ENCODE measurements around the gene FMC1.
"Not testable (repeated sequence)": the region's sequence is repeated elsewhere in the genome, so short reads cannot be mapped to it uniquely, and the experiment has no call there.

The FMC1 gene, protein sequence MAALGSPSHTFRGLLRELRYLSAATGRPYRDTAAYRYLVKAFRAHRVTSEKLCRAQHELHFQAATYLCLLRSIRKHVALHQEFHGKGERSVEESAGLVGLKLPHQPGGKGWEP

DNA sequence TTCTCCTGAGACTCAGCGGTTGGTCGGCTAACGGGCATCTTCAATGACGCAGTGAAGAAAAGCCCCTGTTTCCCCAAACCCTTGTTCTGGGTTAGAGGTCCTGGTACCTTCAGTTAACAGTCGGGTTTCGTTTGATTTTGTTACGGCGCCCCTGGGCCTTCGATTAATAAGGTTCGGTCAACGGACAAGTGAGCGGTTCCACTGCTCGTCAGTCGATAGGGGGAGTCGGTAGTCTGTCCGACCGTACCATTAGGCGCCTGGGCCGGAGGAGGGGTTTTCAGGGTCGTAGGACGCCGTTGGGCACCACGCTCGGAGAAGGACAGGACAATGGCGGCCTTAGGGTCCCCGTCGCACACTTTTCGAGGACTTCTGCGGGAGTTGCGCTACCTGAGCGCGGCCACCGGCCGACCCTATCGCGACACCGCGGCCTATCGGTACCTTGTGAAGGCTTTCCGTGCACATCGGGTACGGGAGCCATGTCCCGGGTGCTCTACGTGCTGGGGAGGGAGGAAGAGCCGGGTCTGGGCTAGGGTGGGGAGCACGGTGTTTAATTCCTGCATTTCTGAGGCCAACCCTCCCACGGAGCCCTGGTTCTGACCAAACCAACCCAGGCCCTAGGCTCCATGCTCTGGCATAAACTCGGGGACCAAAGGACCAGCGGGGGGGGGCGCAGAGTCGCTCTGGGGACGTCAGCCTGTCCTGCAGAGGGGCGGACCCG, at the start of gene FMC1:
FMC1 (plus strand) TSS at position 280 of the 718 bp plus-strand sequence; CDS start at position 328, 48 bp downstream.
- DNase-seq, result peak; percentile 40 to 97 (median 92)

DNA sequence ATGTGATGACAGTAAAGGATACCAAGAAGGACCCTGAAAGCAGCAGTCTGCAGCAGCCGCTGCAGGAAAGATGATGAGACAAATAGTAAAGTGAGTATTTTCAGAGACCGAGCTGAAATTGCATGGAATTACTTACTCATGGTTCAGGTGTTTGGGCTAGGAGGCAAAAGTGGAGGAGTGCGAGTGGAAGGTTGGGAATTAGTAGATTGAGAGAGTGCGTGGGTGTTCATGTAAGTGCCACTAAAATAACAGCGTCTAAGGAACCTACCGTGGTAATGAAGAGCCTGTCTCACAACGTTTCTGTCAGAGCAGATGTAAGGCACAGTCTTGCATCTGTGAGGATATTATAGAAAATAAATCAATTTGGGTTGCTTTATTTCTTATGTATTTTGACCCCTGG, 48.3 kb upstream of the FMC1 start:
- peak in 6 of 56 donors; percentile 2 to 26 (median 12) for DNase-seq

DNA sequence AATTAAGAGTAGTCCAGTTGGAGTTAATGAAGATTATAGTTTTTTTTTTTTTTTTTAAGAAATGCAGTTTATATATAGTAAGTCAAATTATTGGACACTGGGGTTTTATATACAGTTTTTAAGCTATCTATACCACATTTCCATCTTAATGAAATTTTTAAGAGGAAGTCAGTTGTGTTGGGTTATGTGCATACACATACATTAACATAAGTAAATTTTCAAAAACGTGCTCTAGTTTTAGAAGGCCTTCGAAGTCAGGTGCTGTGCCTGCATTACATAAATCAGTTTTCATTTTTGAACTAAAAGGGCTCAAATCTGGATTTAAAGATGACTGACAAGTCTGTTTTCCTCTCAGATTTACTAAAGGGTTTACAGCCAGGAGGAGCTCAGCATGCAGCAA, 47.6 kb upstream of the FMC1 start:
- no peak for DNase-seq

DNA sequence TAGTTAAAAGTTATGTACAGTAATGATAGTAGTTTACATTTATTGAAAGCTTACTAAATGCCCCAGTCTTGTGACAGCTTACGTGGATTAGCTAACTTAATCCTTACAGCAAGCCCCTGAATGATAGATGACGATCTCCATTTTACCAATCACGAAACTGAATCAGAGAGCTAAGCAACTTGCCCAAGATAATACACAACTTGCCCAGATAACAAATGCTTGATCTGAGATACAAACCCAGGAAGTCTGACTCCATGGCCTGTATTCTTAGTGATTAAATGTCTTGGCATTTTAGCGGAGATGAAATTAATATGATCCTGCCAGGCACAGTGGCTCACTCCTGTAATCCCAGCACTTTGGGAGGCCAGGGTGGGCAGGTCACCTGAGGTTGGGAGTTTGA, 46.9 kb upstream of the FMC1 start:
- no peak for DNase-seq

DNA sequence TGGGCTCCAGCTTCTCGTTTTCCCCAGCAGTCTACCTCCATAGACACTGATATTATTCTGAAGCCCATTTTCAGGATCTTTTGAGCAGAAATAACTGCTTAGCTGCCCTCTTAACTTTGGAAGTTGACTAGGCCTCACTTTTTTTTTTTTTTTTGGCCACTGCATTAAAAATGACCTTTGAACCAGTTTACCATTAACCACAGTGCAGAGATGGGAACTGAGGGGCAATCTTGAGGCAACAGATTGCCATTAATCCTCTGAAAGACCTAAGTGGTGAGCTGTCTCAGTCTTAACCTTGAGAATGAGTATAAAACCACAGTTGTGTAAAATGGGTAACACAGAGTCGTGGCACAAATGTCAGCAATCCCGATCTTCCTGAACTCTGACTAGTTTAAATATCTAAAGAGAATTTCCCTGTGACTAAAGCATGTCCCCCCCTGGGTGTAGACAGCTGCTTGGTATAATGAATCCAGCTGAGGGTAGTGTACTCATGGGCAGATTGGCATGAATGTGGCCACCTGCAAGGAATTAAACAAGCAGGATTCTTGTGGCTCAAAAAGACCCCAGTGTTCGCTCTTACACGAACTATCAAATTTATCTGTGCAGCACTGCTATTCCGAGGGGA, 46.1 kb upstream of the FMC1 start:
- no peak for DNase-seq

DNA sequence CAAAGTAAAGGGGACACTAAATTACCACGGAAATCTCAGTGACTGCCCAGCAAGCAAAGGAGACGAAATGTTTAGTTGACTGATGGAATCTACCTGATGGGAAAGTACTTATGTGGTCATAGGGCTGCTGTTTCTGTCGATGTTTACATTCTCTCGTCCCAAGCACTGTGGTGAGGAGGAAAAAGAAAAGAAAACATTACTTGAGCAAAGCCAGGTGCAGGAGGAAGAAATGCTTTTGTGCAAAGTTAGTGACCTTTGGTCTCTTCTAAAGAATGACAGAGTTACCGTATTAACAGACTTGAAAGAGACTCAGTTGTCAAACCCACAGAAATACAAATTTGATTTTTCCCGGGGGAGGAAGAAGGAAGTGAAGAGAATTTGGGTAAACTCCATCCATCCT, 43.3 kb upstream of the FMC1 start:
- DNase-seq, result no peak

DNA sequence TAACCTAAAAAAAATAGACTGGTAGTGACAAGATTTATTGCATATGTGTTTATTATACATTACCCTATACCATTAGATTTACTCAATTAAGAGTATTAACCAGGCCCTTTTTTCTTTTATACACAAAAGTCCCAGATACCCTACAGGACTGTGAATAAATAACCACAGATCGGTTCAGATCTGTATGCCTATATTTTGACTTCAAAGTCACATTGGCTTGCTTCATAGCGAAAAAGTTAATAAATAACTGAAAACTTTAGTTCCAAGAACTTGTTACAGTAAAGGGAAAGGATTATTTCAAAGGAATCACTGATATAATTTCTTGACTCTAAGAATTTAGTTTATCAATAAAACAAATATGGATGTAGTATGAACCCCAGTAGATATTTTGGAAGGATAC, 41.8 kb upstream of the FMC1 start:
- DNase-seq, result no peak

DNA sequence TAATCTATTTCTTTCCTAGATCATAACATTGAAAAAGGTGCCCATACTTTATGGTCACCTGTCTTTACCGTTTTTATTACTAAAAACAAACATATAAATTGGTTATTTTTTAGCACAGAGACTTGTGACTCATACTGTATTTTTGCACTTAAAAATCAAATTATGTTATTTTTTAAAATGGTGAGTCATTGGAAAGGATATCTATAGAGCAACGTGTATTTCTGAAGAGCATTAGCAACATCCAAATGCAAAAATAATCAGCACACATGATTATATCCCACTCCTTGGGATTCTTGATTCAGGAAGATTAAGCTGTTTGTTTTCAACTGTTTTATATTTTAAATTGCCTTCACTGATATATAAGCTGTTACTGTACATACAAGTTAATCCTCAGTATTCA, 40.7 kb upstream of the FMC1 start:
- DNase-seq, result no peak

DNA sequence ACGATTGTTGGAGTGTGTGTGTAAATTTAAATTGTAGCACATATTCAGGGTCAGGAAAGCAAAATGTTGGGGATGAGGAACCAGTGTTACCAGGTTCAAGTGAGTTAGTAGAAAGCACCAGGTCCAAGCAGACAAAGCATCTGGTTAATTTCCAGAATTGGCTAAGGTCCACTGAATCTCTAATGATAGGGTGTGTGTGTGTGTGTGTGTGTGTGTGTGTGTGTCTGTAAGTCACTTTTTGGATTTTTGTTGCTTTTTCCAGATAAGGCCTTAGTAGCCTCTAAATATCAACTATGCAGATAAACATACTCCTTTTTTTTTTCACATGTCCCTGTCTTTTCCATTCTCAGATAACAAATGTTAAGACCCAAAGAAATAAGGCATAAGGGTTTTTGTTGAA, 36.6 kb upstream of the FMC1 start:
- no peak for DNase-seq

DNA sequence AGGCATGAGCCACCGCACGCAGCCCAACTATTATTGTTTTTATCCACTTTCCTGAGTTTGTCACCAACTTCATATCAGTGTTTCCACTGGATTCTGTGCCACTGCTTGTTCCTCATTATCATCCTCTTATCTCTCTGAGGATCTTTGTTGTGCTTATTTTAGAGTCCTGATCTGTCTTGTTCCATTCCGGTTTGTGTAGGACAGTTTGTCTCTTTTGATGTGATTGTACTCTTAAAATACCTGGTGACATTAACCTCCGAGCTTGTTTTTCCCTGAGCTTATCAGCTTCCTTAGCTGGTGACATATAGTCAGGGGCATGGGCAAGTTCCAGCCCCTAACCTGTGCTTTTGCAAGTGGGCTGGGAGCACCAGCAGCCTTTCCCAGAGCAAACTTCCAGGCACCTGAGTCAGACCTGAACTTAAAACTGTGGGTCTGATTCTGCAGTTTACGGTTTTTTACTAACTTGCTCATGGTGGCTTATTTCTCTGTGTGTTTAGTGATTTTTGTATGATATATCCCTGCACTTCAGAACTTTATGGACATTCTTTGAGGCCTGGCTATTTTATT, 23.1 kb upstream of the FMC1 start:
- no peak for DNase-seq

DNA sequence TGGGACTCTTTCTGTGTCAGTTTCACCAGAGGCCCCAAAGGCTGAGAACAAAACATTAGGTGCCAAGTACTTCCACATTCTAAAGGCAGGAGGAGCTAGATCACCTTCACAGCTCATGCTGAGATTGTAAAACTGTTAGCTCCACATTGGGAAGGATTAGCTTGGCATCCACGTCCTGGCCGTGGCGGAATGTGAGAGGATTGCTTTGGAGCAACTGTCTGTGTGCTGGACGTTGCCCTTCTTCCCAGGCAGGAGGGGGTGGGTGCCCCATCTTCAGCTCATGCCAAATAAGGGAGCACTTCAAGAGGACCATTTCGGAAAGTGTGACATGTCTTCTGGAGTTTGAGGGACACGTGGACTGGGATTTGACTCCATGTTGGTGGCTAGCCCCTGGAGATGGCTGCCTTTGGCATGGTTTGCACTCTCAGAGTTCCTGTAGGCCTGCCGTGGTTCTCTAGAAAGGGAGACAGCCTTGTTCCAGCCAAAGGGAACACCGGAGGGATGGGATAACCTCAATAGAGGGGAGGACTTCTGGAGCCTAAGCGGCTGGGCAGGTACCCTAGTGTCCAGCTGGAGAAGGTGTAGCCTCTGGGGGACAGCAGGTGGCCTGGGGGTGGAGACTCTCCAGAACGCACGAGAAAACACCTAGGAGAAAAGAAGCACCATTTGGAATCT, 19.9 kb upstream of the FMC1 start:
- DNase-seq, result no peak

DNA sequence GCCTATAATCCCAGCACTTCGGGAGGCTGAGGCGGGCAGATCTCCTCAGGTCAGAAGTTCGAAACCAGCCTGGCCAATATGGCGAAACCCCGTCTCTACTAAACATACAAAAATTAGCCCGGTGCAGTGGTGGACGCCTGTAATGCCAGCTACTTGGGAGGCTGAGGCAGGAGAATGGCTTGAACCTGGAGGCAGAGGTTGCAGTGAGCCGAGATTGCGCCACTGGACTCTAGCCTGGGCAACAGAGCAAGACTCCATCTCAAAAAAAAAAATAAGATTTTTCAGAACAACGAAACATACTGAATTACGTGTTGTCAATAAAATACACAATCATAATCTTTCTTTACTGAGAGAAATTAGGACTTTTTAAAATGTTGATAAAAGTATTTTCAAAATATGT, 16.4 kb upstream of the FMC1 start:
- DNase-seq, result not testable (repeated sequence)

DNA sequence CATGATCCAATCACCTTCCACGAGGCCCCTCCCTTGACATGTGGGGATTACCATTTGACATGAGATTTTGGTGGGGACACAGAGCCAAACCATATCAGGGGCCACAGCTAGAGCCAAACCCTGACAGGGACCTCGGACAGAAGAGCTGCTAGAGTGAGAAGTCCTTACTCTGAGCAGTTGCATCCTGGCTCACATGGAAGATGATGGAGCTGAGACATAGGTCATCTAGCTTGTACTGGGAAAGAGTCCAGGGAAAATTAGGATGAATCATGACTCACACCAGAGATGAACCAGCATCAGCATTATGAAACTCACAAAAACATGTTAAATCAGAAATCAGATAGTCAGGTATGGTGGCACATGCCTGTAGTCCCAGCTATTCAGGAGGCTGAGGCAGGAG, 12.8 kb upstream of the FMC1 start:
- no peak for DNase-seq

DNA sequence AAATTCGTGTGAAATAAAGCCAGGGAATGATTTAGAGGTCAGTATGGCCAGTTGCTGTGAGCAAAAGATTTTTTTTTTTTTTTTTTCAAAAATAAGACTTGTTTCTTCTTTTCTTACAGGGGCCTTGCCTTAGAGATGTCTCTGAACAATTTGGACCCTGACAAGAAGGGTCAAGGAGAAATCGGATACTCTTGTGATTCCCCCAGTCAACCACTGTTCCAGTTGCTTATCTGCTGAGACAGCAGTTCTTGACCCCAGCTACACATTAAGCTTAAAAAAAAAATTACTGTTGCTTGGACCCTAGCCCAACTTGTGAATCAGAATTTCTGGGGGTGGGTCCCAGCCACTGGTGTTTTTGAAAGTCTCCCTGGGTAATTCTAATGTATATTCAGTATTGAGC, 12.0 kb upstream of the FMC1 start:
- no peak for DNase-seq

DNA sequence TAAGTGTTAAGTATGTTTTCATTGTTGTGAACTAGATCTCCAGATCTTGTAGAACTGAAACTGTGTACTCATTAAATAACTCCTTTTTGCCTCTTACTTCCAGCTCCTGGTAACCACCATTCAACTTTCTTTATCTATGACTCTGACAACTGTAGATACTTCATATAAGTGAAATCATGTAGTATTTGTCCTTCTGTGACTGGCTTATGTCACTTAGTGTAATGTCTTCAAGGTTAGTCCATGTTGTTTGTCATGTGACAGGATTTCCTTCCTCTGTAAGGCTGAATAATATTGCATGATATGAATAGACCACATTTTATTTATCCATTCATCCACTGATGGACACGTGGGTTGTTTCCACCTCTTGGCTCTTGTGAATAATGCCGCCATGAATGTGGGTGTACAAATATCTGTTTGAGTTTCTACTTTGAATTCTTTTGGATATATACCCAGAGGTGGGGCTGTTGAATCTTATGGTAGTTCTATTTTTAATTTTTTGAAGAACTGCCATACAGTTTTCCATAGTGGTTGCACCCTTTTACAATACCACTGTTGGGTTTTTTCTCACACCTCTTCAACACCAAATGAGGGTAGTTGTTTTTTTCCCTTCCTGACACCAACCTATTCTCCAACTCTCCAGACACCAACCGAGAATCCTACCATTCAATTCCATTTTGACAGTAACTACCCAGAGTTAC, 10.7 kb upstream of the FMC1 start:
- DNase-seq, result no peak

DNA sequence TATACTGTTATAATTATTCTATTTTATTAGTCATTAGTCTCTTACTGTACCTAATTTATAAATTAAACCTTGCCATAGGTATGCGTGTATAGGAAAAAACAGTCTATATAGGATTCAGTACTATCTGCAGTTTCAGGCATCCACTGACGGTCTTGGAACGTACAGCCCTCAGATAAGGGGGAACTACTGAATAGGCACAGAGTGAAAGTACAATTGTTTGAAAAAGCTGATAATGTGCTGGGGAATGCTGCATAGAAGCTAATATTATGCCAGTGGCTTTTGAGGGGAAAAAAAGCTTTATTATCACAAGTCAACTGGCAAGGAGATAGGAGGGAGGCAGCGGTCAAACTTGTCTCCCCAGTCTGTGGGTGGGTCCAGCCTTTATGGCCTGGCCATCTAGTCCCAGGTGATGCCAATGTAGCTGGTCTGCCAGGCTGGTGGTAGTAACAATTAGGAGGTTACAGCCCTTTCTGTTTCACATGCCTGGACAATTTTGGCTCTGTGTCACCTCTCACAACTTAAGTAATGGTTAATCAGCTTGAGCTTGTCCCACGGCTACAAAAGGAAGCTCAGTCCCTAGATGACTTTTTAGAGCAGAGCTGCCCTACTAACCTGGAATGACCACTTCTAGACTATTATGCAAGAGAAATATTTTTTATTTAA, 8.3 kb upstream of the FMC1 start:
- no peak for DNase-seq

DNA sequence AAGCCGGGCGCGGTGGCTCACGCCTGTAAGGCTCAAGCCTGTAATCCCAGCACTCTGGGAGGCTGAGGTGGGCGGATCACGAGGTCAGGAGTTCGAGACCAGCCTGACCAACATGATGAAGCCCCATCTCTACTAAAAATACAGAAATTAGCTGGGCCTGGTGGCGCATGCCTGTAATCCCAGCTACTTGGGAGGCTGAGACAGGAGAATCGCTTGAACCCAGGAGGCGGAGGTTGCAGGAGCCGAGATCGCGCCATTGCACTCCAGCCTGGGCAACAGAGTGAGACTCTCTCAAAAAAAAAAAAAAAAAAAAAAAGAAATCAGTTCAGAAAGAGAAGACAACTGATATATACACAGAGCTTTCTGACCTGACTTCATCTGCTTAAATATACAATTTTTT, 7.7 kb upstream of the FMC1 start:
- DNase-seq, result not testable (repeated sequence)

DNA sequence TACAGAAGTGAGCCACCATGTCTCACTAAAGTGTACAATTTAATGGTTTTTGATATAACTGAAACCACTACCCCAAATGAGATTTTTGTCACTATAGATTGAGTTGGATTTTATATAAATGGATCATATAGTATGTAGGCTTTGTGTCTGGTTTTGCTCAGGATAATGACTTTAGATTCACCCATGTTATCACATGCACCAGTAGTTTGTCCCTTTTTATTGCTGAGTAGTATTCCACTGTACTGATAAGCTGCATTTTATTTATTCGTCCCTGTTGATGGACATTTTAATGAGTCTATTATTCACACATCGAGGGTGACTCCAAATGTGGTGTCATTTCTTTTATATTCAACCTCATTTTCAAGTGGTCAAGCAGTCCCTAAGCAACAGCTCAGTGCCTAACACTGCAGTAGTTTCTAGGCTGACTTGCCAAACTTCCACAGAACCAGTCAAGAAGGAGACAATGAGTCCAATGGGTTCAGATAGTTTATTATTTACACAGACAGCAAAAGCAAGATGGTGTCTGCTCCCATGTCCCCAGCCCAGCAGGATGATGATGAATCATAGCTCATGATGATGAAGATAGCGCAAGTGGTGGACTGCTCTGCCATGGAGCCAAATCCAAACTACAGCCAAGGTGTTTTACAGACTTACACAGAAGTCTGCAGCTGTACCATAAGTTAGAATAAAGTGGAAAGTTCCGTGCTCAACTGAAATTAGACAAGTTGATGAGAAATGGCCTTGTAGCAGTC, 6.6 kb upstream of the FMC1 start:
- DNase-seq, result no peak

DNA sequence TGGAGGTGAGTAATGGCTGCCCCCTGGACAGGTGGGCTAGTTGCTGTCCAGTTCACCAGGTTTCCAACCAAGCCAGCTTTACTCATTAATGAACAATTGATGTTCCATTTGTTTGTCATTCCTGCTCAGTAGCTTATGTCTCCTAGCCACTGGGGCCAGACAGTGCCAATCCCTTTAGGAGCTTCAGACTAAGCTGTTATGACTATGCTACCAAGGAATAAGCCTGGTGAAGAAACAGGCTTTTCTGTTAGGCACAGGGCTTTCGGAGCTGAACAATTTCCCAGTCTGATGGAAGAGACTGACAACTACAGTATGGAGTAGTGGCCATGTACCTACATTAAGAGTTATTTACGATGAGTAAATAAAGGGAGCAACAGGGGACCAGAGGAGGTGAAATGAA, 2.1 kb upstream of the FMC1 start:
- DNase-seq, result no peak

DNA sequence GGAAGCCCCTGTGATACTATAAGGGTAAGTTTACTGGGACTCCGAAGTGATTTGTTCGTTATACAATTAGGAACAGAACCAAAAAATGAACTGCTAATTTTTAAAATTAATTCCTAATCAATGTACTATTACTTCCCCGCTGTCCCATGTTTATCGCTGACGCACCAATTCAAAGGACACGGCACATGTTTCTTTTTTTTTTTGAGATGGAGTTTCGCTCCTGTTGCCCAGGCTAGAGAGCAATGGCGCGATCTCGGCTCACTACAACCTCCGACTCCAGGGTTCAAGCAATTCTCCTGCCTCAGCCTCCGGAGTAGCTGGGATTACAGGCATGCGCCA, 1.5 kb upstream of the FMC1 start:
- no peak for DNase-seq
